H4 (cell line): ENCODE measurements around the gene SPANXN5. TPM values are rescaled to one million over a fixed set of nuclear protein-coding genes. Genes with fewer than 3 reads are reported as not detected.
"Not testable (repeated sequence)": the region's sequence is repeated elsewhere in the genome, so short reads cannot be mapped to it uniquely, and the experiment has no call there.

Experiments used
- DNase-seq: peaks from one replicate; pipeline ENCODE4 v3.0.0-alpha.2; 2015; ENCODE audit warnings: low spot score
- total RNA-seq: library from RNA; depleted of rRNA; stranded (reverse); fragments of >200 nt; shearing (Covaris generic); gene quantifications from 2 replicates; pipeline ENCODE4 v1.2.3, GENCODE V29; 2014; rRNA removed

SPANXN5 gene, protein sequence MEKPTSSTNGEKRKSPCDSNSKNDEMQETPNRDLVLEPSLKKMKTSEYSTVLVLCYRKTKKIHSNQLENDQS
- total RNA-seq: not detected in 2 replicates

DNA sequence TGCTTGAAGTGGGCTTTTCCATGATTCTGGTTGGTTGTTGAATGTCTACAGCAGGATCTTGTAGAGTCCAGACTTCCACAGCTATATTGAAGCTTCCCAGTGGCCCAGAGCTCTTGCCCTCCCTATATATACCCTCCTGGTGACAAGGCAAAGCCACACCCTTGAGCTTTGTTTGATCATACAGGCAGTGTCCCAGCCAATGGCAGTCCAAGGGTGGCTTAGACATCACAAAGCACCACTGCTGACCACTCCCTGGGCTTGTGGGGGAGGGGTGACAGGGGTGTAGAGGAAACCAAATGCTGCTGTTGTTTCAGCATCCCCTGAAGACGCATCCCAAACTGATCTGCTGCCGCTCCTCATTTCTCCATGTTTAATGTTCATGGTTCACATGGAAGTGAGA, at the start of gene SPANXN5:
TSS of gene SPANXN5 (minus strand) at position 101 of the 400 bp plus-strand sequence. CDS start at position 22, 79 bp downstream.
- DNase-seq: not testable (repeated sequence)

GRCh38 chrX:52843619-52844018, 46.4 kb upstream of the SPANXN5 start:
- DNase-seq: not testable (repeated sequence)

DNA sequence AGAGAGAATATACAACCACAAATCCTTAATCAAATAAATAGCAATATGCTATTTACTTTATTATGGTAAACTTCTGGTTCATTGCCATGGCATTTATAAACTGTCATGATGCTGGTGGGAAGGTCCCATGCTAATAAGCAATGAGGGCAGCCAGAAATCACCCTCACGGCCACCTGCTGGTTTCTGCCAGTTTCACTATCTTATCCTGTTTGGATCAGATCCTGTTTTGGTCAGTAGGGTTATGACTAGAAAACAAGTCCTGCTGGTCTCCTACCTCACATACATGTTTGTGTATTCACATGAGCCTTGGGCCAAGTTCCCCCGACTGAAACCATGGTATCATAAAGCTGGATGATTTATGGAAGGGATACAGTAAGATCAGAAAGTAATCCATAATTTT, 41.9 kb upstream of the SPANXN5 start:
- DNase-seq: no peak

- DNase-seq: no peak
Measured at GRCh38 chrX:52830551-52830950, 33.3 kb upstream of the SPANXN5 start.

- no peak for DNase-seq
Measured at GRCh38 chrX:52824608-52825007, 27.4 kb upstream of the SPANXN5 start.

GRCh38 chrX:52821079-52821760, 24.0 kb upstream of the SPANXN5 start:
- DNase-seq: no peak

DNA sequence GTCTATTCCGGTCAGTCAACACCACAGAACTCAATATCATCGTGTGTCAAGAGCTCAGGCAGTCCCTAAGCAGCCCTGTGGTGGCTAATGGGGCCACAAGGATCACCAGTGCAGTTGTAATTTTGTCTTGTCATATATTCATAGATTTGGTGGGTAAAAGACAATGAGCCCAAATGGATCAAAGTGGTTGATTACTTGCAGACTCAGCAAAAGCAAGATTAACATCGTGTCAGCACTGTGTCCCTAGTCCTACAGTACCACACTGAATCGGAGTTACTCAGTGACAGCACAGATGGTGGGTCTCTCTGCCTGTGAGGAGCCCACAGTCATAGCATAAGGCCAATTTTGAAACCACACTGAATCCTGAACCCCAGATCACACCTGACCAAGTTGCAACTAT, 22.6 kb upstream of the SPANXN5 start:
- DNase-seq: no peak

GRCh38 chrX:52811065-52811625, 13.9 kb upstream of the SPANXN5 start, which contains the start of gene XAGE5:
Gene XAGE5, plus strand, starts transcription at chrX:52811287. Its CDS starts 1,280 bp downstream, at chrX:52812567.
- no peak for DNase-seq

- not testable (repeated sequence) for DNase-seq
Measured at GRCh38 chrX:52804876-52805275, 7.6 kb upstream of the SPANXN5 start.

DNA sequence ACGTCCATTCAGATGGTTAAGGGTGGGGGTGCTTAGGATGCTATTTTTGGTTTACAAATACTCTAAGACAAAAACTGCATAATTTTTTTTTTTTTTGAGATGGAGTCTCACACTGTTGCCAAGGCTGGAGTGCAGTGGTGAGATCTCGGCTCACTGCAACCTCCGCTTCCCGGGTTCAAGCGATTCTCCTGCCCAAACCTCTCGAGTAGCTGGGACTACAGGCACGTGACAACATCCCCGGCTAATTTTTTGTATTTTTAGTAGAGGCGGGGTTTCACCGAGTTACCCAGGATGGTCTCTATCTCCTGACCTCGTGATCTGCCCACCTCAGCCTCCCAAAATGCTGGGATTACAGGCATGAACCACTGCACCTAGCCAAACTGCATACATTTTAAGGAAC, 23.7 kb downstream of the SPANXN5 start:
- DNase-seq: not testable (repeated sequence)

- DNase-seq: not testable (repeated sequence)
Measured at GRCh38 chrX:52765983-52766382, 31.2 kb downstream of the SPANXN5 start.

GRCh38 chrX:52750952-52751351, 46.3 kb downstream of the SPANXN5 start, which contains the start of gene SSX2B:
Gene SSX2B, plus strand, starts transcription at chrX:52751252. Its CDS starts 1,429 bp downstream, at chrX:52752681.
- not testable (repeated sequence) for DNase-seq

Other genes with a start within 250 kb of the SPANXN5 start
- gene SSX7, start 142.5 kb downstream of the SPANXN5 start, total RNA-seq: not detected in 2 replicates
- gene SSX2, start 90.2 kb downstream of the SPANXN5 start, total RNA-seq: not detected in 2 replicates
- gene SSX2B, start 46.2 kb downstream of the SPANXN5 start, total RNA-seq: 2.3 and 2.7 TPM in 2 replicates
- gene XAGE5, start 13.9 kb upstream of the SPANXN5 start, total RNA-seq: not detected in 2 replicates
- 3.9 TPM in 1 of 2 replicates, not detected in the other for gene XAGE3, start 70.7 kb upstream of the SPANXN5 start, total RNA-seq
- gene FAM156B, start 99.9 kb upstream of the SPANXN5 start, total RNA-seq: 0.66 and 5.8 TPM in 2 replicates
- gene FAM156A, start 161.1 kb upstream of the SPANXN5 start, total RNA-seq: 9.5 and 11.5 TPM in 2 replicates